Activated gamma-delta T cell treated with anti-CD3 and anti-CD28 coated beads, Interleukin-2, amount 50 U/mL, for 16 hours (primary cell): ENCODE data around the gene PHYHIPL.
"Not testable (repeated sequence)": the region's sequence is repeated elsewhere in the genome, so short reads cannot be mapped to it uniquely, and the experiment has no call there.

Experiments used
- DNase-seq: peaks from one replicate; pipeline ENCODE4 v3.0.0-alpha.2; 2020; ENCODE audit warnings: low read depth

Gene PHYHIPL

DNA sequence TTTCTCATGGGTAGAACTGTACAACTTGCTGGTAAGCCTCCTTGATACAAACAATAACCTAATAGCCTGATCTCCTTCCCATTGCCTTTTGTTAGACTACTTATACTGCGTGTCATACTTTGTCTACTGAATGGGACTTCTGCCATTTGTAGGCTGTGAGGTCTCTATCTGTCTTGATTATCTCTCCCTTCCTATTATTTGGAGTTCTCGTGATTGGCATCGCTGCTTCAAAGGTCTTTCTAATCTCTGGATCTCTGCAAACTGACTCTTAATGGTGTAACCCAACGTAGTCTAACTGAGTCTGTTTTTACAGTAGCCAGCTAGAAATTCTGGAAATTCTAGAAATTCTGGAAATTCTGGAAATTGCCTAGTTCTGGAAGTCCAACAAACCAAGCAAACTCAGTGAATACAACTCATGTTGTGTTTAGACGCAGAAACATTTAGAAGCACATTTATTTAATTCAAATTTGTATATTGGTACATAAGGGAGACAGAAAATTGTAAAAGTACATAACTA, 29.8 kb downstream of the PHYHIPL start:
- DNase-seq = no peak

GRCh38 chr10:59212301-59212798, 35.9 kb downstream of the PHYHIPL start:
- DNase-seq = no peak

GRCh38 chr10:59214160-59214559, 37.7 kb downstream of the PHYHIPL start:
- DNase-seq = no peak

DNA sequence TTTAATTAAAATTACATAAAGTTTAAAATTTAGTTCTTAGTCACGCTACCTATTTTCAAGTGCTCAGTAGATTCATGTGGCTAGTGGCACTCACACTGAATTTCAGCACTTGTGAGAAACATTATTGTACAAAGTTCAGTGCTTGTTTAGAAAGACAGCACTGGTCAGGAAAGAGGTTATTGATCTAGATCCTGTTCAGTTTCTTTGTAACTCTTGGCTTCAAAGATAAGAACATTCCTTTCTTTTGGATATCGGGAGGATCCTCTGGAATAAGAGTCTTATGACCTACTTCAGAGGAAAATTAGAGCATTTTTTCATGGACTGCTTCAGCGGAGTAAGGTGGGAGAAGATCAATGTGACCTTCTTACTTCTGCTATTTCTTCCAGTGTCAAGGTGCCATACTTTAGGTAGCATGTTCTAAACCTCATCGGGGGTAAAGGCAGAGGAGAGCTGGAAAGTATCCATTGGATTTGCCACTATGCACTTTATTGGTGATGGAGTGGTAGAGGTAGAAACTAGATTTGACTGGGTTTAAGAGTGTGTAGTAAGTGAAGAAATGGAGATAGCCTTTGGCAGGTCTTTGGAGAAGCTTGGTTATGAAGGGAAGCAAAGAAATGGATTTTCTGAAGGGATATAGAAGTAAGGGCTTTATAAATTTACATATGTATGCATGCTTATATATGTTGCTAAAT, 39.9 kb downstream of the PHYHIPL start:
- DNase-seq = no peak

DNA sequence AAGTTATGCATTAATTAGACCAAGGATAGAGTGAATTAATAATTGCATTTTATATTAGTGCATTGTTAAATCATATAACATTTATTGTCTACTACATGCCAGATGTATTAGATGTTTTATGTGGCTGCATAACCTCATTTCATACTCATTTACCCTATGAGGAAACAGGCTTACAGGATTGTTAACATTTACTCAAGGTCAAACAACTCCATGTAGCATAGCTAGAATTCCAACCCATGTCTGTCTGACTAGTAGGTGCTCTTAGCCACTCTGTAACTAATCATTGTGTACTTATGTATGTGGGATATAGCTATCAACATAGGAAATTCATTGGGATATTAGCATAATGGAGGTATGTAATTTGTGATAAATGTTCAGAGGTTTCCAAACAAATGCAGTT, 46.3 kb downstream of the PHYHIPL start:
- DNase-seq = no peak

DNA sequence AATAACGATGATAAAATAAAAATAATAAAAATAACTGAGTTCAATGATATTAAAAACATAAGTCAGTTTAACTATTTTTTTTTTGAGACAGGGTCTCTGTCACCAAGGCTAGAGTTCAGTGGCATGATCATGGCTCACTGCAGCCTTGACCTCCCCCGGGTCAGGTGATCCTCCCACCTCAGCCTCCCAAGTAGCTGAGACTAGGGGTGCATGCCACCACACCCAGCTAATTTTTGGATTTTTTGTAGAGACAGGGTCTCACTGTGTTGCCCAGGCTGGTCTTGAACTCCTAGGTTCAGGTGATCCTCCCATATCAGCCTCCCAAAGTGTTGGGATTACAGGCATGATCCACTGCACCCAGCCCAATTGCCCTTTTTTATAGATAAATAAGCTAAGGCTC, 47.2 kb downstream of the PHYHIPL start:
- DNase-seq = not testable (repeated sequence)

DNA sequence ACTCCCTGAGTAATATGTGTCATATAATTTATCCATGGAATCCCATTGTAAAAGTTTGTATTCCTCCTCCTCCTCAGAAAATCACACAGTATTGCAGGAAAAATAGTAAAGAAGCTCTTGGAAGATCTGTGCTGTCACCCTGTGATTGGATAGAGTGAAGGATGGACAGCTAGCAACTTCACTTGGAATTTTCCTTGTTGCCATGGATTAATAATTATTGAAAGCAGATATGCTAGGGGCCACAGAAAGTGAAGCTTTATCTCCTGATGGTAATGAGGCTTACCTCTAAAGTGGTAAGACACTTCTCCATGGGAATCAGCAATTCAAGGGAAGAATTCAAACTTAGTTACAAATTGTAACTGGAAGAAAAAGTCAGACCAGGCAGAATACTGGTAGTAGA, 48.8 kb downstream of the PHYHIPL start:
- no peak for DNase-seq

GRCh38 chr10:59227136-59227673, 50.8 kb downstream of the PHYHIPL start:
- no peak for DNase-seq

DNA sequence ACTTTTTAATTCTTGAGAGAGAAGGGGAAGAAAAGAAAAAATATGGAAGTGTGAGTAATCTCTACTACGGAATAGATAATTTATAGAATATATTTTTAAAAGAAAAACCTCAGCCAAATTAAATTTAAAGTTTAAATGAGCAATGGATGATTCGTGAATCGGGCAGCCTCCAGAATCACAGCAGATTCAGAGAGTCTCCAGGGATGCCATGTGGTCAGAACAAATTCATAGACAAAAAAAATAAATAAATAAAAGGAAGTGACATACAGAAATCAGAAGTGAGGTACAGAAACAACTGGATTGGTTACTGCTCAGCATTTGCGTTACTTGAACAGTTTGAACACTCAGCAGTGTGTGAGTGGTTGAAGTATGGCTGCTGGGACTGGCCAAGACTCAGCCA, 53.0 kb downstream of the PHYHIPL start:
- no peak for DNase-seq

DNA sequence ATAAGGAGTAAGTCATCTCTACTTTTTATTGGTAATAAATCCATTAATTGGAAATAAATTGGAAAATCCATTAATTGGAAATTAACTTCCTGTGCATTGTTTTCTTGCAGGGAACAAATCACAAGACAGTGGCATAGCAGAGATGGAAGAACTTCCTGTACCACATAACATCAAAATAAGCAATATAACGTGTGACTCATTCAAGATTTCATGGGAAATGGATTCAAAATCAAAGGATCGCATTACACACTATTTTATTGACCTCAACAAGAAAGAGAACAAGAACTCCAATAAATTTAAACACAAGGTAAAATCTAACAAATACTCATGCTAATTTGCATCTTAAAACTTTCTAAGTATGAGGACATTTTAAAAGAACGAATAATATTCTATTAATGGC, 57.8 kb downstream of the PHYHIPL start:
- no peak for DNase-seq

GRCh38 chr10:59234816-59235429, 58.5 kb downstream of the PHYHIPL start:
- no peak for DNase-seq

- no peak for DNase-seq
These were observed 59.7 kb downstream of the PHYHIPL start for GRCh38 chr10:59236064-59236697.

- DNase-seq = no peak
These were observed 61.3 kb downstream of the PHYHIPL start for GRCh38 chr10:59237775-59238174.

GRCh38 chr10:59239108-59239507, 62.7 kb downstream of the PHYHIPL start:
- not testable (repeated sequence) for DNase-seq

DNA sequence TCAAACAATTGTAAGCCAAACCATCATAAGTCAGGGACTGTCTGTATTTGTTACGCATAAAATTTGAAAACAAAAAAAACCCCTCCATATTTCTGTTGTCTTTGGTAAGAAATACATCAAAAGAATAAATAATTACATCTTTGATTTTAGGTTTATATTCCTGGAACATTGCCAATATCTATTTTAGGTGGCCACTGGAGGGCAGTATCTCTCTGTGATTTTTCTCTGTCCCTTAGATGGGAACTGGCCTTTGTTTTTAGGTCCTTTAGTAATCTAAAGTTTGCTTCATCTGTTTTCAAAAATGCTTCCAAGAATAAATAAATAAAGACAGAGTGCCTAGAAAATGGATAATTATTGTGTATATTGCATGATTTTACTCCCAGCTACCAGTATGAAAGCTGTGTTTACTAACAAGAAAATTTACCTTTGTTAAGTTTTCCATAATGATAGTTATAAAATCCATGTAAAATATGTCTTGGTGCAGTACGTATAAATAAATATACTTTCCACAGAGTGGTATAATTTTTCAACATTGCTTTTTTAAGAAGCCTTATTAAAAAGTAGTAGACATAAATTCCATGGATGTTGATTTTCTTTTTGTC, 64.2 kb downstream of the PHYHIPL start:
- no peak for DNase-seq

DNA sequence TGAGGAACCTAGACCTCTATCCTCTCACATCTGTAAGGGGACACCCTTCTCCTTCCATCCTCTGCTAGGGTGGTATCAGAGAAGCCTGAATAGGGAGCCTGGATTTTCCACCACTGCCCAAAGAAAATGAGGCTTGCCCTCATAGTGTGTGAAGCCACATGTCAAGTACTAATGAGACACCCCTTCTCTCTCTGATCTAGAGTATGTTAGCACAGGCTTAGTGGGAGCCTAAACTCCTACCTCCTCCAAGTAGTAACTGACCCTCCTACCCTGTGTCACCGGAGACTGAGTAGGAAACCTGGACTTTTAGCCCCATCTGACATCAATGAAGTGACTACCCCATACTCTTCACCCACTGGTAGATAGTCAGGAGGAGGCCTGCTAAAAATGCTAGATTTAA, 65.6 kb downstream of the PHYHIPL start:
- no peak for DNase-seq

GRCh38 chr10:59242991-59243390, 66.5 kb downstream of the PHYHIPL start:
- no peak for DNase-seq

DNA sequence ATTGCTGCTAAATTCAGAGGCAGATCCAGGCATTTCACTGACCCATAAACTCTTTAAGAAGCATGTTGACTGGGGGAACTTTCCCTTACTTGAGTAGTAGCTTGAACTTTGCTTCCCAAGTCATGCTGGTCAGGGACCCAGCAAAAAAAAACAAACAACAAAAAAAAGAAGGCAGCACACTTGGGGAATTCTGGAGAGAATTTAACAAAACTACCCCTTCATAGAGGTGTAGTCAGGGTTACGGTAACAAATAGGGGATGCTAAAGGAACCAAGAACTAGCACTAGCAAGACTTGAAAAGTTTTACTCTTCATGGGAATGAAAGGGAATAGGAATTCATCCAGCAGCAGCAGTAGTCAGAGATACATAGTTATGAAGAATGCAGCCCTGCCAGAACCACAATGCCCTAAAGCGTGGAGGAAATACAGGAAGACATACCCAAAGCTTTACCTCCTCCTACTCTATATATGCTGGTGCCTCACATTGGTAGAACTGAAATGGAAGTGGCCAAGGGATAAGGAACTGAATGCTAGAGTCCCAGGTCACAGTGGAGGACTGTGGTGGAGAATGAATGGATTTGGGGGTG, 67.3 kb downstream of the PHYHIPL start:
- no peak for DNase-seq

DNA sequence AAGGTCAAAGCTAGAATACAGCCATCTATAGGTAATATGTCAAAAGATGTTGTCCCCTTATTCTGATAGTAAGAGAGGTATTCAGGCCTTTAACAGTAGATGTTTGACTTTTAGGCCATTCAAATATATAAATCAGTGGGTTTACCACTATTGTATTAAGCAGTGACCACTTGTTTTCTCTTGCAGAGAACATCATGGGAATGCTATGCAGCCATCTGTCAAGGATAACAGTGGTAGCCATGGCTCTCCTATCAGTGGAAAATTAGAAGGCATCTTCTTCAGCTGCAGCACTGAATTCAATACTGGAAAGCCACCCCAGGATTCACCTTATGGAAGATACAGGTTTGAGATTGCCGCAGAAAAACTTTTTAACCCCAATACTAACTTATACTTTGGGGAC, 68.4 kb downstream of the PHYHIPL start:
- DNase-seq = no peak

- DNase-seq = no peak
These were observed 69.2 kb downstream of the PHYHIPL start for GRCh38 chr10:59245686-59246085.

- no peak for DNase-seq
These were observed 76.0 kb downstream of the PHYHIPL start for GRCh38 chr10:59252491-59252890.

- no peak for DNase-seq
These were observed 79.0 kb downstream of the PHYHIPL start for GRCh38 chr10:59255463-59255862.
